ENCODE results near the gene PNKD.

PNKD gene

GRCh38 chr2:218369330-218369729 is 99.0 kb downstream of the PNKD start:
- DNase-seq = no peak
- peak overlapping the region in 1 of 2 donors; percentile 33 for H3K4me3 Mint-ChIP-seq
- peaks cover 0 to 6% of the 10 kb centered on the region in 2 donors for H3K9me3 Mint-ChIP-seq
- H3K4me1 Mint-ChIP-seq = peaks cover 26% of the 10 kb centered on the region
- no peaks in the 10 kb centered on the region for H3K27me3 Mint-ChIP-seq
- H3K27ac Mint-ChIP-seq = no peak overlapping the region
- no peak for ATAC-seq

GRCh38 chr2:218370410-218371063 is 100.2 kb downstream of the PNKD start:
- Mint-ChIP-seq H3K4me3 (no peak overlapping the region), H3K9me3 (peaks cover 0 to 6% of the 10 kb centered on the region in 2 donors), H3K27me3 (no peaks in the 10 kb centered on the region), H3K27ac (no peak overlapping the region), H3K4me1 (peaks cover 26% of the 10 kb centered on the region)
- no peak for ATAC-seq
- no peak for DNase-seq

GRCh38 chr2:218371983-218372350 is 101.6 kb downstream of the PNKD start:
- Mint-ChIP-seq H3K4me3 (no peak overlapping the region), H3K9me3 (peaks cover 0 to 2% of the 10 kb centered on the region in 2 donors), H3K27ac (no peak overlapping the region), H3K4me1 (peaks cover 23% of the 10 kb centered on the region), H3K27me3 (no peaks in the 10 kb centered on the region)
- DNase-seq (no peak), ATAC-seq (no peak)

DNA sequence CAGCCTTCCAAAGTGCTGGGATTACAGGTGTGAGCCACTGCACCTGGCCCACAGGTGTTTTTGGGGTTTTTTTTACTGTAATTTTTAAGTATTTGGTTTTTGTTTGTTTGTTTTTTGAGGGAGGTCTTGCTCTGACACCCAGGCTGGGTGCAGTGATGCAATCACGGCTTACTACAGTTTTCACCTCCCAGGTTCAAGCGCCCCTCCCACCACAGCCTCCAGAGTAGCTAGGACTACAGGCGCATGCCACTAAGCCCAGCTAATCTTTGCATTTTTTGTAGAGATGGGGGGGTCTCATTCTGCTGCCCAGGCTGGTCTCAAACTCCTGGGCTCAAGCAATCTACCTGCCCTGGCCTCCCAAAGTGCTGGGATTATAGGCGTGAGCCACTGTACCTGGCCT is 104.5 kb downstream of the PNKD start:
- Mint-ChIP-seq H3K4me3 (no peak overlapping the region), H3K27me3 (no peaks in the 10 kb centered on the region), H3K27ac (no peak overlapping the region), H3K9me3 (no peaks in the 10 kb centered on the region), H3K4me1 (peaks cover 7% of the 10 kb centered on the region)
- DNase-seq (no peak), ATAC-seq (no peak)

- H3K9me3 Mint-ChIP-seq = no peaks in the 10 kb centered on the region
- DNase-seq (no peak), ATAC-seq (no peak)
- no peak overlapping the region for H3K27ac Mint-ChIP-seq
- H3K4me1 Mint-ChIP-seq = peaks cover 6% of the 10 kb centered on the region
- no peak overlapping the region for H3K4me3 Mint-ChIP-seq
- no peaks in the 10 kb centered on the region for H3K27me3 Mint-ChIP-seq
Measured at GRCh38 chr2:218375212-218375611, 104.9 kb downstream of the PNKD start.

GRCh38 chr2:218378053-218378452 is 107.7 kb downstream of the PNKD start:
- no peaks in the 10 kb centered on the region for H3K27me3 Mint-ChIP-seq
- H3K4me3 Mint-ChIP-seq = no peak overlapping the region
- H3K9me3 Mint-ChIP-seq = no peaks in the 10 kb centered on the region
- no peak for DNase-seq
- H3K4me1 Mint-ChIP-seq = peaks cover 5% of the 10 kb centered on the region
- ATAC-seq = no peak
- no peak overlapping the region for H3K27ac Mint-ChIP-seq

GRCh38 chr2:218381916-218382366 is 111.6 kb downstream of the PNKD start, which contains the start of gene SLC11A1:
TSS of gene SLC11A1 (plus strand) at chr2:218382273. CDS start at chr2:218382369, 96 bp downstream.
- Mint-ChIP-seq H3K9me3 (no peaks in the 10 kb centered on the region), H3K27me3 (peaks cover 2% of the 10 kb centered on the region), H3K4me3 (no peak within 1 kb of the TSS), H3K4me1 (peaks cover 10% of the 10 kb centered on the region), H3K27ac (no peak within 1 kb of the TSS)
- peak; percentile 19 for ATAC-seq
- DNase-seq = no peak

DNA sequence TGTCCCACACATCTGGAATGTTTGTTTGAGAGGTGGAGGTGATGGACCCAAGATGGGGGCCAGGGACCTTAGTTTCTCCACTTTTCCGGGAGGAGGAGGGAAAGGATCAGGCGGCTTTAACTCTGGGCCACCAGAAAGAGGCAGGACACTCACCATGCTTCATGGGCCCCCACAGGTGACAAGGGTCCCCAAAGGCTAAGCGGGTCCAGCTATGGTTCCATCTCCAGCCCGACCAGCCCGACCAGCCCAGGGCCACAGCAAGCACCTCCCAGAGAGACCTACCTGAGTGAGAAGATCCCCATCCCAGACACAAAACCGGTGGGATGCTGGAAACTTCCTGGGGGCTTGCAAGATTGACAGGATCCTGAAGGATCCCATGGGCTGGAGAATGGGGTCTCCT is 112.5 kb downstream of the PNKD start:
- DNase-seq = no peak
- Mint-ChIP-seq H3K9me3 (no peaks in the 10 kb centered on the region), H3K27ac (no peak overlapping the region), H3K4me1 (peaks cover 19% of the 10 kb centered on the region), H3K4me3 (no peak overlapping the region), H3K27me3 (peaks cover 8% of the 10 kb centered on the region)
- ATAC-seq = no peak

DNA sequence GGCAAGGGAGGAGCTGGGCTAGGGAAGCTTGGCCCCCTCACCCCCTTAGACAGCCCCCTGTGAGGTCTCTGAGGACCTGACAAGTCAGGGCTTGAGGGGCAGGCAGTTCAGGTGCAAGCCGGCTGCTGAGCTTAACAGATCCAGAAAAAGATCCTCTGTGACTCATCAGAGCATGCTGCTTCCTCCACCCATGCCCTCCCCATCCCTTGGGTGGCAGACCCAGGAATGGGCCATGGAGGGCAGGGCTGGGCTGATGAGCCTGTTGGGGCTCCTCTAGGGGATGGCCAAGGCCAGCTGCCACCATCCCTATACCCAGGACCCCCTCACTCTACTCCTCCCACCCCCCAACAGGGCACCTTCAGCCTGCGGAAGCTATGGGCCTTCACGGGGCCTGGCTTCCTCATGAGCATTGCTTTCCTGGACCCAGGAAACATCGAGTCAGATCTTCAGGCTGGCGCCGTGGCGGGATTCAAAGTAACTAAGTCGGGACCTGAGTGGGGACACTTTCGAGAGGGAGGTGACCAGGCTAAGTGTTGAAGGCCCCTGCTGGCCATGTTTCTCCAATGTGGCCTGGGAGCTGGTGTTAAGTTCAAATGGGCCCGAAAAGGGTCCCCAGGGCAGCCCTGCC is 113.7 kb downstream of the PNKD start:
- H3K9me3 Mint-ChIP-seq = no peaks in the 10 kb centered on the region
- H3K27me3 Mint-ChIP-seq = peaks cover 8% of the 10 kb centered on the region
- H3K4me3 Mint-ChIP-seq = no peak overlapping the region
- no peak for DNase-seq
- peak overlapping the region in 1 of 2 donors; percentile 14 for H3K27ac Mint-ChIP-seq
- ATAC-seq = peak; percentile 13
- peaks cover 21% of the 10 kb centered on the region for H3K4me1 Mint-ChIP-seq

DNA sequence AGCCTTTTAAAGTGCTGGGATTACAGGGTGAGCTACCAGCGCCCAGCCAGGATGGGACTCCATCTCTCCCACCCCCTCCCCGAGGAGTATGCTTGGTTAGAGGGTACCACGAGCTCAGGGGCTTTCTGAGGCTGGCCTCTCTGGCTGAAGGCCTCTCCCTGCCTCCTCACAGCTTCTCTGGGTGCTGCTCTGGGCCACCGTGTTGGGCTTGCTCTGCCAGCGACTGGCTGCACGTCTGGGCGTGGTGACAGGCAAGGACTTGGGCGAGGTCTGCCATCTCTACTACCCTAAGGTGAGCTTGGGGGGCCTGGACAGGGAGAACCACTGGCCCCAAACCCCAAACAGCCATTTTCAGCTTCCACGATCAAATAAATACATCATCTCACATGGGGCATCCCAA is 114.7 kb downstream of the PNKD start:
- no peak for ATAC-seq
- Mint-ChIP-seq H3K27me3 (peaks cover 8% of the 10 kb centered on the region), H3K27ac (no peak overlapping the region), H3K4me1 (peaks cover 21% of the 10 kb centered on the region), H3K9me3 (no peaks in the 10 kb centered on the region), H3K4me3 (no peak overlapping the region)
- no peak for DNase-seq

- Mint-ChIP-seq H3K9me3 (no peaks in the 10 kb centered on the region), H3K4me1 (peaks cover 18% of the 10 kb centered on the region), H3K4me3 (peak overlapping the region; percentile 22 to 46), H3K27me3 (peaks cover 8% of the 10 kb centered on the region), H3K27ac (peak overlapping the region; percentile 19 to 39)
- no peak for DNase-seq
- peak; percentile 37 for ATAC-seq
Measured at GRCh38 chr2:218386505-218387368, 116.4 kb downstream of the PNKD start.

DNA sequence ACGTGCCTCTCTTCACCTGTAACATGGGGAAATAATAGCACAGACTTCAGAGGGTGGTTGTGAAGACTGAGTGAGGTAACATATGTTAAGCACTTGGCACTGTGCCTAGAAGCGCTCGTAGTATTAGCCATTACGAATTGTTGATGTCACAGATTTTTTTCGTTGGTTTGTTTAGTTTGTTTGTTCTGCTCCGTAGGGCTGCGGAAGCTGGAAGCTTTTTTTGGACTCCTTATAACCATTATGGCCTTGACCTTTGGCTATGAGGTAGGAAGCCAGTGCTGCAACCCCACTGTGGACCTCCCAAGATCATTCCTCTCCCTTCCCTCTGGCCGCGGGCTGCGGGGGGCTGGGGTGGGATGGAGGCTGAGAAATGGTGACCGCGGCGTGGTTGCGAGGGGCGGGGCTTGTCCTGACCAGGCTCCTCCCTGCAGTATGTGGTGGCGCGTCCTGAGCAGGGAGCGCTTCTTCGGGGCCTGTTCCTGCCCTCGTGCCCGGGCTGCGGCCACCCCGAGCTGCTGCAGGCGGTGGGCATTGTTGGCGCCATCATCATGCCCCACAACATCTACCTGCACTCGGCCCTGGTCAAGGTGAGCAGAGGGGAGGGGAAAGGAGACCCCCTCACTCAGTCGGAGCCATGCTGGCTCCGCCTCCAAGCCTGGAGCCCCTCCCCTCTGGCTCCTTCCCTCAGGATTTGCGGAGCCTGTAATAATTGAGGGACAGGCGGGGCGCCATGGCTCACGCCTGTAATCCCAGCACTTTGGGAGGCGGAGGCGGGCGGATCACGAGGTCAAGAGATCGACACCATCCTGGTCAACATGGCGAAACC is 117.3 kb downstream of the PNKD start:
- Mint-ChIP-seq H3K27me3 (peaks cover 8% of the 10 kb centered on the region), H3K9me3 (no peaks in the 10 kb centered on the region), H3K27ac (peak overlapping the region; percentile 19 to 39), H3K4me1 (peaks cover 15% of the 10 kb centered on the region), H3K4me3 (peak overlapping the region; percentile 22 to 46)
- ATAC-seq (peak; percentile 48), DNase-seq (no peak)

- ATAC-seq = no peak
- peaks cover 32% of the 10 kb centered on the region for H3K4me1 Mint-ChIP-seq
- H3K27me3 Mint-ChIP-seq = peaks cover 8% of the 10 kb centered on the region
- H3K27ac Mint-ChIP-seq = no peak overlapping the region
- no peak overlapping the region for H3K4me3 Mint-ChIP-seq
- H3K9me3 Mint-ChIP-seq = no peaks in the 10 kb centered on the region
- DNase-seq = no peak
Measured at GRCh38 chr2:218389333-218390150, 119.2 kb downstream of the PNKD start.

- ATAC-seq (no peak), DNase-seq (no peak)
- no peak overlapping the region for H3K4me3 Mint-ChIP-seq
- H3K4me1 Mint-ChIP-seq = peaks cover 47% of the 10 kb centered on the region
- peaks cover 8% of the 10 kb centered on the region for H3K27me3 Mint-ChIP-seq
- H3K27ac Mint-ChIP-seq = no peak overlapping the region
- no peaks in the 10 kb centered on the region for H3K9me3 Mint-ChIP-seq
Measured at GRCh38 chr2:218391202-218391601, 120.9 kb downstream of the PNKD start.

Data from stimulated activated naive CD8-positive, alpha-beta T cell treated with anti-CD3 and anti-CD28 coated beads, Interleukin-15, amount 100 ng/mL, for 72 hours (primary cell).